Measurements from ENCODE around the gene HTR7.

DNA sequence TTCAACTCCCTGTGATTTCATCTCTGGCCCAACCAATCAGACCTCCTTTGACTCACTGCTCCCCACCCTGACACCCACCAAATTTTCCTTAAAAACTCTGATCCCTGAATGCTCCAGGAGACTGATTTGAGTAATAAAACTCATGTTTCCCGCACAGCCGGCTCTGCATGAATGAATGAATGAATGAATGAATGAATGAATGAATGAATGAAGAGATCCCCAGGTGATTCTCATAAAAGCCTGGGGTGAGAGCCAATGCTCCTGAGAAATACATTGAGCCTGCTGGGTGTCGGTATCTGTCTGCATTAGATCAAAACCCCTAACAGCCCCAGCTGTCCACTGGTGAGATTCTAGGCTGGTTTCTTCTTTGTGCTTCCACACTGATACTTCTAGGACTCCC, 58.7 kb downstream of the HTR7 start:
- no peak for TF ChIP-seq EZH2 (IDR thresholded peaks at IDR 0.05; ENCODE audit: borderline replicate concordance, low read depth, low read length, severe bottlenecking)
- TF ChIP-seq, protein P1, sequence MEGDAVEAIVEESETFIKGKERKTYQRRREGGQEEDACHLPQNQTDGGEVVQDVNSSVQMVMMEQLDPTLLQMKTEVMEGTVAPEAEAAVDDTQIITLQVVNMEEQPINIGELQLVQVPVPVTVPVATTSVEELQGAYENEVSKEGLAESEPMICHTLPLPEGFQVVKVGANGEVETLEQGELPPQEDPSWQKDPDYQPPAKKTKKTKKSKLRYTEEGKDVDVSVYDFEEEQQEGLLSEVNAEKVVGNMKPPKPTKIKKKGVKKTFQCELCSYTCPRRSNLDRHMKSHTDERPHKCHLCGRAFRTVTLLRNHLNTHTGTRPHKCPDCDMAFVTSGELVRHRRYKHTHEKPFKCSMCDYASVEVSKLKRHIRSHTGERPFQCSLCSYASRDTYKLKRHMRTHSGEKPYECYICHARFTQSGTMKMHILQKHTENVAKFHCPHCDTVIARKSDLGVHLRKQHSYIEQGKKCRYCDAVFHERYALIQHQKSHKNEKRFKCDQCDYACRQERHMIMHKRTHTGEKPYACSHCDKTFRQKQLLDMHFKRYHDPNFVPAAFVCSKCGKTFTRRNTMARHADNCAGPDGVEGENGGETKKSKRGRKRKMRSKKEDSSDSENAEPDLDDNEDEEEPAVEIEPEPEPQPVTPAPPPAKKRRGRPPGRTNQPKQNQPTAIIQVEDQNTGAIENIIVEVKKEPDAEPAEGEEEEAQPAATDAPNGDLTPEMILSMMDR (IDR thresholded peaks at IDR 0.05; ENCODE audit: borderline replicate concordance, extremely low read depth, low read length, poor library complexity, severe bottlenecking): no peak

Data from DND-41 (cell line).